22Rv1 (cell line): ENCODE measurements around the gene FHOD1.

ENCODE experiments used
- H3K27ac ChIP-seq: fragments of 450-650 bp; 2 replicates; pipeline ENCODE4 v1.5.1; 2017
- ZFX ChIP-seq: fragments of 450-650 bp; IDR thresholded peaks from 2 replicates; pipeline ENCODE4 v1.6.1; 2017; ENCODE audit warnings: antibody characterized with exemption, borderline replicate concordance
- TF ChIP-seq, protein P1 (sequence below): fragments of 450-650 bp; IDR thresholded peaks from 2 replicates; pipeline ENCODE4 v1.5.1; 2017; ENCODE audit warnings: mild to moderate bottlenecking

Gene FHOD1

DNA sequence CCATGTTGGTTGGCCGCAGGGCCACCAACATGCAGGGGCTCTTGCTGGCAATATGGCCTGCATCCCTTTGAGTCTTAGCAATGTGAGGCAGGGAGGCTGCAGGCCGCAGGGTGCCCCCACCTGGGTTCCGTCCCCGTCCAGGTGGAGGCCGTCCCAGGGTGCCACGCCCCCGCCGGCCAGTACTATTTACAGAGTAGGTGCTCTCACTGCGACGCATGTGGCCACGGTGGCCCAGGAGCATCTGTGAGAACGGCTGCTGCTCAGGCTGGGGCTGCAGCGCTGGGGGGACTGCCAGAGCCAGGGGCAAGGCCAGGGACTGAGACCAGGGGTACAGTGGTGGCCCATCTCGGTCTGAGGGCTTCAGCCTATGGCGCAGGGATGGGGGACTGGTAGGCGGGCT, 67.1 kb downstream of the FHOD1 start:
- no peak for TF ChIP-seq ZFX
- TF ChIP-seq, protein P1, sequence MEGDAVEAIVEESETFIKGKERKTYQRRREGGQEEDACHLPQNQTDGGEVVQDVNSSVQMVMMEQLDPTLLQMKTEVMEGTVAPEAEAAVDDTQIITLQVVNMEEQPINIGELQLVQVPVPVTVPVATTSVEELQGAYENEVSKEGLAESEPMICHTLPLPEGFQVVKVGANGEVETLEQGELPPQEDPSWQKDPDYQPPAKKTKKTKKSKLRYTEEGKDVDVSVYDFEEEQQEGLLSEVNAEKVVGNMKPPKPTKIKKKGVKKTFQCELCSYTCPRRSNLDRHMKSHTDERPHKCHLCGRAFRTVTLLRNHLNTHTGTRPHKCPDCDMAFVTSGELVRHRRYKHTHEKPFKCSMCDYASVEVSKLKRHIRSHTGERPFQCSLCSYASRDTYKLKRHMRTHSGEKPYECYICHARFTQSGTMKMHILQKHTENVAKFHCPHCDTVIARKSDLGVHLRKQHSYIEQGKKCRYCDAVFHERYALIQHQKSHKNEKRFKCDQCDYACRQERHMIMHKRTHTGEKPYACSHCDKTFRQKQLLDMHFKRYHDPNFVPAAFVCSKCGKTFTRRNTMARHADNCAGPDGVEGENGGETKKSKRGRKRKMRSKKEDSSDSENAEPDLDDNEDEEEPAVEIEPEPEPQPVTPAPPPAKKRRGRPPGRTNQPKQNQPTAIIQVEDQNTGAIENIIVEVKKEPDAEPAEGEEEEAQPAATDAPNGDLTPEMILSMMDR = no peak
- H3K27ac ChIP-seq = no peak overlapping the region

DNA sequence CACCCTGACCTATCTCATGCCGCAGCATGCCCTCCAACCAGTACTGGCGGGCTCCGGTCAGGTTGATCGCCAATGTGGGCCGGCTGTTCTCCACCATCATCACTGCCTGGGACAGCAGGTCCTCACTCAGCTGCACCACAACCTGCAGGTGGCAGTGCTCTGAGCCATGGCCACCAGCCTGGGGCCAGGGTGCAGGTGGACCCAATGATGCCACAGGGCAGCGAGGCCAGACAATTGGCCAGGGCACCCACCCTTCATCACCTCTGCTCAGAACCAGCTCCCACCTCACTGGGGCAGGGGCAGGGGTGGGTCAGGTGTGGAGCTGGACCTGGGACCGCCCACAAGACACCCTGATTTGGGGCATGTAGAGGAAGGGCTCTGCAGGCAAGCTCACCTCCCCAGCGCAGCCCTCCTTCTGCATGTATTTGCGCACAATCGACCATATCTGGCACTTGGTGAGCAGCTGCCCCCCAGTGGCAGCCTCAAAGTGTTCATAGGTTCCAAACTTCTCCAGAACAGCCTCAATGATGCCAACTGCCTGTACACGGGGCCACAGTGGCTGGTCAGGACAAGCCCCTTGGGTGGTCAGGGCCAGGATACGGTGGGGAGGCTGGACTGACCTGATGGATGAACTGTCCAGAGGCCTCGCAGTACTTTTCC, 67.7 kb downstream of the FHOD1 start:
- TF ChIP-seq ZFX = no peak
- TF ChIP-seq, protein P1 = peak; percentile 60
- peak overlapping the region; percentile 94 for H3K27ac ChIP-seq
